Measurements from ENCODE around the gene XRN1.
"Not testable (repeated sequence)": the region's sequence is repeated elsewhere in the genome, so short reads cannot be mapped to it uniquely, and the experiment has no call there.

The XRN1 gene

DNA sequence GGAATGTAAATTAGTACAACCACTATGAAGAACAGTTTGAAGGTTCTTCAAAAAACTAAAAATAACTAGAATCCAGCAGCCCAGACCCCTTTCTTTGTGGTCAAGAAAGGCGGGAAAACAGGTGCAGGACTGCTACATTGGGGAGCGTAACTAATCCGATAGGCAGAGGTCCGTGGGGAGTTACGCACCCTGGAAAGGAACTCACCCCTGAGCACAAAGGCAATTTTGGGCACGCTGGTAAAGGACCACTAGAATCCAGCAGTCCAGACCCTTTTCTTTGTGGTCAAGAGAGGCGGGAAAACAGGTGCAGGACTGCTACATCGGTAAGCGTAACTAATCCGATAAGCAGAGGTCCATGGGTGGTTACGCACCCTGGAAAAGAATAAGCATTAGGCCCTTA is 9.7 kb downstream of the XRN1 start:
- DNase-seq (ENCODE audit: low read depth) = not testable (repeated sequence)

GRCh38 chr3:142436951-142437585 is 10.8 kb downstream of the XRN1 start:
- no peak for DNase-seq (ENCODE audit: low read depth)

DNA sequence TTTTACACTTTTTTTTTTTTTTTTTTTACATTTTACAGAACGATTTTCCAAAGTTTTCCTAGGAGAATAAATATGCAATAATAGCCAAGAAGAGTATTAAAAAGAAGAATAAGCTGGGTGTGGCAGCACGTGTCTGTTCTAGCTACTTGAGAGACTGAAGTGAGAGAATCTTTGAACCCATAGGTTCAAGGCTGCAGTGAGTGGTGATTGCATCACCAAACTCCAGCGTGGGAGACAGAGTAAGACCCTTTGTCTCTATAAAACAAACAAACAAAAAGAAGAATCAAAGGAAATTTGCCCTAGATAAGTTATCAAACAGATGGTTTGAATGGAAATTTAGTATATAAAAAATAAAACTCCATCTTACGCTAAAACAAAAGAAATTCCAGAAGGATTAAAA is 13.3 kb downstream of the XRN1 start:
- no peak for DNase-seq (ENCODE audit: low read depth)

DNA sequence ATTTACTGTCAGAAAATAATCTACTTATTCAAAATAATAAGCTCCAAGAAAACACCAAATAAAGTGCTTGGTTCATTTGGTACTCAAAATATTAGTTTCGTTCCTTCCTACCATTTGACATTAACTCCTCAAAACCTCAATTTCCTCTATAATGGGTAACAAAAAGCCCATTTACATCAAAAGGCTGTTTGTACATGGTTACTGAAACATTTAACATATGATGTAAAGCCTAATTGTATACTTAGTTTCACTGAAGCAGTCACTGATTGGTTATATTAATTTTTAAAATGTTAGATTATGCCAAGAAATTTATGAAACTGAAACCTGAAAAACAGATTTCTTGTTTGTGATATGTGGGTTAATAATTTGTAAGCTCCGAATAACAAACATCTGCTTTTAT is 14.7 kb downstream of the XRN1 start:
- no peak for DNase-seq (ENCODE audit: low read depth)

GRCh38 chr3:142429582-142429981 is 18.3 kb downstream of the XRN1 start:
- no peak for DNase-seq (ENCODE audit: low read depth)

DNA sequence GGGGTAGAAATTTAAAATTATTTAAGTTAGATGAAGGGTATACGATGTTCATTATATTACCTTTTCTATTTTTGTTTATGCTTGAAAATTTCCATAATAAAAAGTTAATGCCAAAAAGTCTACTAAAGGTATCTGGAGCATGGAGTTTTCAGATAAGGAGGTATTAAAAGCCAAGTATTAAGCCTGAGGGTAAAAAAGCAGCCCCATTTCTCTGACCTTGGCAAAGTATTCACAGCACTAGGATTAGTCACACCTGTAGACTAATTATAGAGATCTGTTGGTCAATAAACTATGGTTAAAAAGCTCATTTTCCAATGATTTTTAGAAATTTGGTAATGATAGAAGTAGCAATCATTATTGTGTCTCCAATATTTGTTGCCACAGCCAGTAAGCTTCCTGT is 23.1 kb downstream of the XRN1 start:
- DNase-seq (ENCODE audit: low read depth) = no peak

- DNase-seq (ENCODE audit: low read depth) = no peak
Observed at GRCh38 chr3:142418926-142419592, 28.8 kb downstream of the XRN1 start.

DNA sequence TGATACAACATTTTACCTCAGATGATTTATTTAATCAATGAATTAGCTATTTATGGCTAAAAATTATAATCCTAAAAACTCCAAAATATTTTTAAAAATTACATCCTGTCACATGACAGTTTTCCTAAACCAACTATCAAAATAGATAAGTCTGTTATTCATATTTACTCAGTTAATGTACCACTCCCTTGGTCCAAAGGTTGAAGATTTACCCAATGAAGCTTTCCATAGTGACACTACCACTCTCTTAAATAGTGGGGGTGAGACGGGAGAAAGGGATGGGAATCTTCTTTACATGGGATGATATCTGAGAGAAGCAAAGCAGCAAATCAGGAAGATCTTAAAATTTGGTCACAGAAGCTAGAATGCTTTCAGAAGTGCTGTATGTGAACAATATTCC is 30.5 kb downstream of the XRN1 start:
- no peak for DNase-seq (ENCODE audit: low read depth)

- DNase-seq (ENCODE audit: low read depth) = not testable (repeated sequence)
Observed at GRCh38 chr3:142400537-142400936, 47.3 kb downstream of the XRN1 start.

DNA sequence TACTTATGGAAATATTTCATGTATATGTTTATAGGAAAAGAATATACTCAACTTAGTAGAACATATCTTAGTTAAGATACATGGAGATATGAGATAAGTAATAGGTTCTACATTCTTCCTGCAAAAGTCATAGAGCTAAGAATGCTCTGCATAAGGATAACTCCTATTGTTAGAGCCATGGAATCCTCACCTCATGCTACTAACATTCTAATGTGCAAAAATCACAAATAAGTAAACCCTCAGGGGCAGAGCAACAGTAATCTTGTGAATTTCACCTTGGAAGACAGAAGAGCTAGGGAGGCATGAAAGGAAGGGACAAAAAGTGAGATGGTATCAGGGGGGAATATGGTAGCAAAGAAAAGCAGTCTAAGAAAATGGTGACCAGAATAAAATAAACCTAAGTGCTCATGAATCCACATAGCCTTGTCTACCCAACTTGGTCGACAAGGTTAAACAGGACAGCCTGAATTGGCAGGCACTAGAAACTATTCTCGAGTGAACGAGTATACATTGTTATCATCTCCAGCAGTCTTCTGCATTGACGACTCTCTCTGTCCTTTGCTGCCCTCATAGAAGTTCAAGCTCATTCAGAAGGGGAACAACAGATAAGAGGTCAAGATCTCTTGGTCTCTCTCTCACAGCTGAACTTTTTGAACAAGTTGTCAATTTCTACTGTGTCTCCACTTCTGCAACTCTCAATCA is 52.8 kb downstream of the XRN1 start:
- DNase-seq (ENCODE audit: low read depth) = peak; percentile 28

DNA sequence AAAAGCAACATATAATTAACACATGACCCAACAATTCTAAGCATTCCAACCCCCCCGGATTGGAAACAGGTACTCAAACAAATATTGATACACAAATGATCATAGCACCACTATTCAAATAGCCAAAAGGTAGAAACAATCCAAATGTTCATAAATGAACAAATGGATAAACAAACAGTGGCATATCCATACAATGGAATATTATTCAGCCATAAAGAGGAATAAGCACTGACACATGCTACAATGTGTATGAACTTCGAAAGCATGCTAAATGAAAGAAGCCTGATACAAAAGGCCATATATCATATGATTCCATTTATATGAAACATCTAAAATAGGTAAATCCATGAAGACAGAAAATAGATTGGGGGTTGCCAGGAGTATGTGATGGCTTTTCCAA is 62.8 kb downstream of the XRN1 start:
- DNase-seq (ENCODE audit: low read depth) = no peak

DNA sequence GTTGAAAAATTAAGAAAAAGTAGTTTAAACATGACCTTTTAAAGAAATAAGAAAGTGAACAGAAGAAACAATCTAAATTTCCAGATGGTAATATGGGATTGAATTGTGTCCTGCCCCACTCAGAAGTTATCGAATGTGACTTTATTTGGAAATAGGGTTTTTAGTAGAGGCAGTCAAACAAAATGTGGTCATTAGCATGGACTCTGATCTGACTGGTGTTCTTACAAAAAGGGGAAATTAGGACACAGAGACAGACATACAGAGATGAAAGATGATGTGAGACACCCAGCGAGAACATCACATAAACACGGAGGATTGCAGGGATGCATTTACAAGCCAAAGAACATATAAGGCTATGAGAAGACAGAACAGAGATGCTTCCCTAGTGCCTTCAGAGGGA is 73.2 kb downstream of the XRN1 start:
- no peak for DNase-seq (ENCODE audit: low read depth)

- peak; percentile 35 for DNase-seq (ENCODE audit: low read depth)
Observed at GRCh38 chr3:142369576-142369975, 78.3 kb downstream of the XRN1 start.

DNA sequence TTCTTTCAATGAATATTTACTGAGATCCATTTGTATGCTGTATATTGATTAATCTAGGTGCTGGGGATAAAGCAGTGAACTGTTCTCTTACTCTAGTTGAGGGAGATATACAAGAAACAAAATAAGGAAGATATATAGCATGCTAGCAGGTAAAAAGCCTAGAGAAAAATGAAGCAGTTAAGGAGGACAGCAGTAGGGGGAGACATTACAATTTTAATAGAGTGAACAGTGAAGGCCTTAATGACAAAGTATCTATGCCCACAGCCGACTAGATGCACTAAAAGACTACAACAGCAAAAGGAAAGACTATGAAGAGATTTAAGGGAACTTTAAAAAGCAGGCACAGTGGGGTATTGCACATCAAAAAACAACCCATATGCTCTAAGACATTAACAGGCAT is 81.4 kb downstream of the XRN1 start:
- no peak for DNase-seq (ENCODE audit: low read depth)

- DNase-seq (ENCODE audit: low read depth) = no peak
Observed at GRCh38 chr3:142363936-142364467, 83.8 kb downstream of the XRN1 start.

- not testable (repeated sequence) for DNase-seq (ENCODE audit: low read depth)
Observed at GRCh38 chr3:142363433-142363832, 84.4 kb downstream of the XRN1 start.

GRCh38 chr3:142359367-142359766 is 88.5 kb downstream of the XRN1 start:
- DNase-seq (ENCODE audit: low read depth) = no peak

DNA sequence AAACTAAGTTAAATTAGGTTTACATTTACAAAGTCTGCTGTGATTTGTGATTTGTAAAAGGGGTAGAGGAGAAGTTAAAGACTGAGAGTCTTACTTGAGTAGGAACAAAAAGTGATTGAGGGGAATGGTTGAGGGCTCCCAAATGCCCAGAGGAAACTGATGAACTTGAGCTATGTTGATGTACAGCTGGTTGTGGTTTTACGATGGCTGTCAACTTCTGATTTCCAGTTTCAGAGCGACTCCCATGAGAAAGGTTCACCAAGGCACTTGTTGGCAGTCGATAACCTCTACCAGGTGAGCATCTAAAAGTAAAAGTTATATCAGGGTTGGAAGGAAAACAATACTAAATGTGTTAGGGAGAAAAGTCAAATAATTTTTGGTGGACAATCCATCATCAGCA is 91.0 kb downstream of the XRN1 start:
- DNase-seq (ENCODE audit: low read depth) = no peak

DNA sequence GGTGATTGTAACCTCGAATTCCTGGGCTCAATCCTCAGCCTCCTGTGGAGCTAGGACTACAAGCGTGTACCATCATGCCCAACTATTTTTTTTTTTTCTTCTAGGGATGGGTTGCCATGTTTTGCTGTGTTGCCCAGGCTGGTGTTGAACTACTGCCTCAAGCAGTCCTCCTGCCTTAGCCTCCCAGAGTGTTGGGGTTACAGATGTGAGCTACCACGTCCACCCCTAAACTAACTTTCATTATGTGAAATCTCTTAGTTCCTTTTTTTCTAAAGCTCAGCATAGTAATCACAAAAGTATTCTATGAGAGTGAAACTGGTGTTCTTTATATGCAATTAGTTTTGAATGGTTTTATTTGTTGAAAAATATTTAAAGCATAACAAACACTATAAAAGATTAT is 92.1 kb downstream of the XRN1 start:
- no peak for DNase-seq (ENCODE audit: low read depth)

- DNase-seq (ENCODE audit: low read depth) = peak; percentile 12
Observed at GRCh38 chr3:142354076-142354475, 93.8 kb downstream of the XRN1 start.

- DNase-seq (ENCODE audit: low read depth) = peak; percentile 60
Observed at GRCh38 chr3:142353571-142353970, 94.3 kb downstream of the XRN1 start.

GRCh38 chr3:142352698-142353097 is 95.1 kb downstream of the XRN1 start:
- DNase-seq (ENCODE audit: low read depth) = not testable (repeated sequence)

DNA sequence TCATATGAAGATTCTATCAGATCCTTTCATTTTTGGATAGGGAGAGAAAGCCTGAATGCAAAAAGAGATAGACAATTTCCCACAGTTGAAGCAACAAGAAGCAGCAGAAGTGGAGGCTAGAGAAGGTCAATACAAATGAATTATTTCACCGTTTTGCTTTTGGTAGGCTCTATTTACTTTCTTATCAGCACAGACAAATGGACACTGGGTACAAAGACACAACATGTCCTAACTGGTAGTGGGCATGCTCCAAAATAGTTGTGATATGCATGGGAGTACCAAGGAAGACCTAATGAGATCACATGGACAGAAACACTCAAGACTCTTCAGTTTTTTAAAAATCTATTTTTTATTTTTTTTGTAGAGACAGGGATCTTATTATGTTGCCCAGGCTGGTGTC is 99.4 kb downstream of the XRN1 start:
- DNase-seq (ENCODE audit: low read depth) = no peak
